Measurements from ENCODE around the gene PRMT5. TPM values are rescaled to one million over a fixed set of nuclear protein-coding genes. Genes with fewer than 3 reads are reported as not detected.

Gene PRMT5
- total RNA-seq, 3 donors from 2014 or later (not counting 1 experiment from before 2014, with no cell fraction given) = 16.3 to 22.4 (median 18.5) TPM

- Histone ChIP-seq H3K4me3 (ENCODE audit: low read length) (no peak overlapping the region), H3K27me3 (ENCODE audit: control insufficient read depth, insufficient read depth, low read length) (no peaks in the 10 kb centered on the region), H3K9me3 (ENCODE audit: control insufficient read depth, insufficient read depth, low read length) (no peaks in the 10 kb centered on the region), H3K4me1 (ENCODE audit: control insufficient read depth, insufficient read depth, low read length) (no peaks in the 10 kb centered on the region), H3K27ac (ENCODE audit: low read length) (no peak overlapping the region), H3K36me3 (ENCODE audit: control insufficient read depth, insufficient read depth, low read length) (no peaks in the 10 kb centered on the region)
- no peaks in the 10 kb centered on the region for H3K36me3 Mint-ChIP-seq
- no peaks in the 10 kb centered on the region for H3K9me3 Mint-ChIP-seq
- H3K27ac Mint-ChIP-seq = no peak overlapping the region
- no peaks in the 10 kb centered on the region for H3K4me1 Mint-ChIP-seq
- intact Hi-C loops (cut with micrococcal nuclease) = loop anchor here (1.0 kb wide), 2 partner anchors 10 to 85 kb away; no protein-coding TSS in a partner anchor
- DNase-seq (peak; percentile 28 to 75), ATAC-seq (peak; percentile 61 to 82 (median 72))
- H3K4me3 Mint-ChIP-seq = no peak overlapping the region
- 76% methylated on average over 6 of the region's 6 CpGs for WGBS (ENCODE audit: insufficient coverage)
- peaks cover 0 to 11% of the 10 kb centered on the region in 2 donors for H3K27me3 Mint-ChIP-seq (ENCODE audit: low read depth in 2 of 2)
- peak; percentile 63 for TF ChIP-seq CTCF (IDR thresholded peaks at IDR 0.05)
These were observed 44.2 kb upstream of the PRMT5 start for GRCh38 chr14:22973217-22974032.

- Mint-ChIP-seq H3K36me3 (no peaks in the 10 kb centered on the region), H3K27me3 (ENCODE audit: low read depth in 2 of 2) (peaks cover 0 to 6% of the 10 kb centered on the region in 2 donors), H3K4me1 (no peaks in the 10 kb centered on the region), H3K4me3 (no peak overlapping the region), H3K27ac (no peak overlapping the region), H3K9me3 (no peaks in the 10 kb centered on the region)
- Histone ChIP-seq H3K27ac (ENCODE audit: low read length) (no peak overlapping the region), H3K9me3 (ENCODE audit: control insufficient read depth, insufficient read depth, low read length) (no peaks in the 10 kb centered on the region), H3K4me3 (ENCODE audit: low read length) (no peak overlapping the region), H3K36me3 (ENCODE audit: control insufficient read depth, insufficient read depth, low read length) (no peaks in the 10 kb centered on the region), H3K4me1 (ENCODE audit: control insufficient read depth, insufficient read depth, low read length) (no peaks in the 10 kb centered on the region), H3K27me3 (ENCODE audit: control insufficient read depth, insufficient read depth, low read length) (no peaks in the 10 kb centered on the region)
- no peak for ATAC-seq
- no peak for DNase-seq
- 75% methylated on average over 2 of the region's 2 CpGs for WGBS (ENCODE audit: insufficient coverage)
- intact Hi-C loops (cut with micrococcal nuclease) = no loop called here
- no peak for TF ChIP-seq CTCF (IDR thresholded peaks at IDR 0.05)
These were observed 43.2 kb upstream of the PRMT5 start for GRCh38 chr14:22972313-22972930.

- Mint-ChIP-seq H3K4me3 (no peak overlapping the region), H3K27me3 (ENCODE audit: low read depth in 2 of 2) (peaks cover 0 to 2% of the 10 kb centered on the region in 2 donors), H3K4me1 (no peaks in the 10 kb centered on the region), H3K9me3 (no peaks in the 10 kb centered on the region), H3K36me3 (no peaks in the 10 kb centered on the region), H3K27ac (no peak overlapping the region)
- no peak overlapping the region for H3K27ac ChIP-seq (ENCODE audit: low read length)
- 100% methylated on average over 1 of the region's 1 CpG for WGBS (ENCODE audit: insufficient coverage)
- no peaks in the 10 kb centered on the region for H3K4me1 ChIP-seq (ENCODE audit: control insufficient read depth, insufficient read depth, low read length)
- no peaks in the 10 kb centered on the region for H3K36me3 ChIP-seq (ENCODE audit: control insufficient read depth, insufficient read depth, low read length)
- no peak overlapping the region for H3K4me3 ChIP-seq (ENCODE audit: low read length)
- no peaks in the 10 kb centered on the region for H3K9me3 ChIP-seq (ENCODE audit: control insufficient read depth, insufficient read depth, low read length)
- intact Hi-C loops (cut with micrococcal nuclease) = no loop called here
- H3K27me3 ChIP-seq (ENCODE audit: control insufficient read depth, insufficient read depth, low read length) = no peaks in the 10 kb centered on the region
- no peak for DNase-seq
- no peak for TF ChIP-seq CTCF (IDR thresholded peaks at IDR 0.05)
- ATAC-seq = no peak
These were observed 42.0 kb upstream of the PRMT5 start for GRCh38 chr14:22971152-22971551.
